NK-92 (cell line): ENCODE results near the gene FKTN.

ENCODE experiments used
- DNase-seq: peaks from one replicate; lab custom pipeline; 2025; ENCODE audit not compliant: unreplicated experiment; lab: John Stamatoyannopoulos, UW

FKTN gene

GRCh38 chr9:105632807-105633206 lies 74.9 kb downstream of the FKTN start:
- DNase-seq = no peak

GRCh38 chr9:105633411-105633810 lies 75.5 kb downstream of the FKTN start:
- DNase-seq = no peak

- DNase-seq = no peak
Measured at GRCh38 chr9:105636331-105636730, 78.4 kb downstream of the FKTN start.

- DNase-seq = no peak
Measured at GRCh38 chr9:105637787-105638395, 80.0 kb downstream of the FKTN start.

- no peak for DNase-seq
Measured at GRCh38 chr9:105639936-105640335, 82.0 kb downstream of the FKTN start.

- DNase-seq = no peak
Measured at GRCh38 chr9:105643795-105644194, 85.9 kb downstream of the FKTN start.

- no peak for DNase-seq
Measured at GRCh38 chr9:105646879-105647594, 89.1 kb downstream of the FKTN start.

GRCh38 chr9:105647595-105648349 lies 89.8 kb downstream of the FKTN start:
- no peak for DNase-seq

- no peak for DNase-seq
Measured at GRCh38 chr9:105651806-105652205, 93.9 kb downstream of the FKTN start.

- no peak for DNase-seq
Measured at GRCh38 chr9:105656131-105656921, 98.4 kb downstream of the FKTN start.

GRCh38 chr9:105658351-105658750 lies 100.4 kb downstream of the FKTN start:
- DNase-seq = no peak

- DNase-seq = no peak
Measured at GRCh38 chr9:105661011-105661410, 103.1 kb downstream of the FKTN start.

- no peak for DNase-seq
Measured at GRCh38 chr9:105662184-105663104, 104.5 kb downstream of the FKTN start, which contains the start of gene TAL2. TSS of gene TAL2 (plus strand) at chr9:105662457. CDS start at chr9:105662497, 40 bp downstream.

- no peak for DNase-seq
Measured at GRCh38 chr9:105663914-105664313, 106.0 kb downstream of the FKTN start.

- no peak for DNase-seq
Measured at GRCh38 chr9:105667867-105668266, 109.9 kb downstream of the FKTN start.

- DNase-seq = no peak
Measured at GRCh38 chr9:105670315-105670714, 112.4 kb downstream of the FKTN start.

GRCh38 chr9:105670775-105671174 lies 112.8 kb downstream of the FKTN start:
- DNase-seq = no peak

GRCh38 chr9:105672711-105673234 lies 114.8 kb downstream of the FKTN start:
- DNase-seq = no peak

GRCh38 chr9:105673850-105674387 lies 116.0 kb downstream of the FKTN start:
- no peak for DNase-seq
